Measurements from ENCODE around the gene KRTAP5-1. TPM values are rescaled to one million over a fixed set of nuclear protein-coding genes. Genes with fewer than 3 reads are reported as not detected.

The KRTAP5-1 gene
- total RNA-seq, 1 donor from 2014 or later, result not detected

DNA sequence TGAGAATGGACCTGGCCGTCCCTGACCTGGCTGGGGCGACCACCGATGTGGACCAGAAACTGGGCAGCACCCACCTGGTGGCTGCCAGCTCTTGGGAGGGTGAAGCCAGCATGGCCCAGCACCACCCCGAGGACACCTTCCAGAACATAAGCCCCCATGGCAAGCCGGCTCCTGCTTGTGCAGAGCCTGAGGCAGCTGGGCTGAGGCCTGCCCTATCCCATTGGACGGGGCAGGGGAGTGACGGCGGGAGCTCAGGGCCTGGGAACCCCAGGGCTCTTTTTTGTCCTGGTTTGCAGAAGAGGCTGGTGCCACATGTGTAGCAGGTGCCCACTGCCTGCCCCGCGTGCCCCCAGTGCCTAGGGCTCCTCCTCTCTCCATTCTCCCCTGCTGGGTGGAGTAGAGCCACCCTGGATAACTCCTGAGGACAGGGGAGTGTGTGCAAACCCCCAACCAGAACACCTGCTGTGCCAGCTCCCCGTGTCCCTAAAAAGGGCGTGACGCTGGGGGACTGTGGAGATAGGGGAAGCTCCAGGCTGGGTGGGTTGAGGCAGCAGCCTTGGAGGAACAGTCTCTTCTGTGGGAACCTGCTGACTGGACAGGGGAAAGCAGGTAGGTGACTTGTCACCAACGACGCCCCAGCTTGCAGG, 25.0 kb downstream of the KRTAP5-1 start:
- intact Hi-C loops (cut with micrococcal nuclease), result no loop called here
- Mint-ChIP-seq H3K27me3 (ENCODE audit: insufficient read depth) (no peaks in the 10 kb centered on the region), H3K9me3 (no peaks in the 10 kb centered on the region), H3K27ac (no peak overlapping the region), H3K4me1 (ENCODE audit: low read depth) (no peaks in the 10 kb centered on the region), H3K4me3 (no peak overlapping the region), H3K36me3 (ENCODE audit: low read depth) (no peaks in the 10 kb centered on the region)
- no peak for DNase-seq (ENCODE audit: low spot score)

DNA sequence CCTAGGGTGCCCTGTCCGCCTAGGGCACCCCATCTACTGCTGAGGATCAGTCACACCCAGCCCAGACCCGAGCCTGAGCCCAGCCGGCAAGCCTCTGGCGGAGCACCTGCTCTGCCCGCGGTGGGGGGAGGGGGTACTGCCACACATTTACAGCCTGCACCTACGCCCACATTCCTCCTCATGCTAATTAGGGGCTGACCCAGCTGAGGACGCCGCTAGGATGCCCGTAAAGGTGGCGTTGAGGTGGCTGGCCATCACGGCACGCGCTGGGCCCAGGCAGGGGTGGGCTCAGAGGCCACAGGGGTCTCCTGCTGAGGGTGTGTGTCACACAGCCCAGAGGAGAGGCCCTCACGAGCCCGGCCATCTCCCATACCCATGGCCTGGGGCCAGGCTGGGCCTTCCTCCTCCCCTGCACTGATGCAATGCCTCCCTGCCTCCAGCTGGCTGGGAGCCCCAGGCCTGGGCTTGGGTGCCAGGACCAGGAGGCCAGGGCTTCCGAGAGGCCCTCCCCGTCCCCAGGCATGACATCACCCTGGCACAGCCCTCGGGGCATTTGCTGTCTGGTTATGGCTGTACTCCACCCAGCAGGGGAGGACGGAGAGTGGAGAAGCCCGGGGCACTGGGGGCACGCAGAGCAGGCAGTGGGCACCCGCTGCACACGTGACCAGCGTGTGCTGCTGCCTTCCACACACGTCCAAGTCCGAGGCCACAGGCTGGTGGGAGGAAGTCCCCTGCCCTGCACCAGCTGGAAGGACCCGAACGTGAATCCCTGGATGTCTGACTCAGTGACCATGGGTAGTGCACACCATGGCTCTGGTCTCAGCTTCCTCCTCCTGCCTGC, 25.8 kb downstream of the KRTAP5-1 start:
- intact Hi-C loops (cut with micrococcal nuclease), result no loop called here
- H3K4me3 Mint-ChIP-seq, result no peak overlapping the region
- H3K27ac Mint-ChIP-seq, result no peak overlapping the region
- no peaks in the 10 kb centered on the region for H3K36me3 Mint-ChIP-seq (ENCODE audit: low read depth)
- H3K4me1 Mint-ChIP-seq (ENCODE audit: low read depth), result no peaks in the 10 kb centered on the region
- DNase-seq (ENCODE audit: low spot score), result no peak
- peaks cover 2% of the 10 kb centered on the region for H3K27me3 Mint-ChIP-seq (ENCODE audit: insufficient read depth)
- no peaks in the 10 kb centered on the region for H3K9me3 Mint-ChIP-seq

DNA sequence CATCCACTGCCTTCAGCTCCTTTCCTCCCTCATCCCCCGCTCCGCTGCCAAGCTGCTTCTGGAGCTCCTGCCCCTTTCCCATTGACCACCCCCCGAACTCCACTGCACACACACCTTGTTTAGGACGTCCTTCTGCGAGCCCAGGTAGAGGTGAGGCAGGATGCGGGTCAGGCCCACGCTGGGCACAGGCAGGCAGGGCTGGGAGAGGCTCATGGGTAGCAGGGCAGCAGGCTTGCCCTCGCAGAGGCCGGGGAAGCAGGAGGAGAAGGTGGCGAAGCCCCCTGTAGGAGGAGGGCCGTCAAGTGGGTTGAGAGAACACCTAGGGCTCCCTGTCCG, 26.3 kb downstream of the KRTAP5-1 start:
- Mint-ChIP-seq H3K4me1 (ENCODE audit: low read depth) (no peaks in the 10 kb centered on the region), H3K27me3 (ENCODE audit: insufficient read depth) (peaks cover 2% of the 10 kb centered on the region), H3K36me3 (ENCODE audit: low read depth) (no peaks in the 10 kb centered on the region), H3K27ac (no peak overlapping the region), H3K9me3 (no peaks in the 10 kb centered on the region), H3K4me3 (no peak overlapping the region)
- intact Hi-C loops (cut with micrococcal nuclease), result no loop called here
- DNase-seq (ENCODE audit: low spot score), result no peak

DNA sequence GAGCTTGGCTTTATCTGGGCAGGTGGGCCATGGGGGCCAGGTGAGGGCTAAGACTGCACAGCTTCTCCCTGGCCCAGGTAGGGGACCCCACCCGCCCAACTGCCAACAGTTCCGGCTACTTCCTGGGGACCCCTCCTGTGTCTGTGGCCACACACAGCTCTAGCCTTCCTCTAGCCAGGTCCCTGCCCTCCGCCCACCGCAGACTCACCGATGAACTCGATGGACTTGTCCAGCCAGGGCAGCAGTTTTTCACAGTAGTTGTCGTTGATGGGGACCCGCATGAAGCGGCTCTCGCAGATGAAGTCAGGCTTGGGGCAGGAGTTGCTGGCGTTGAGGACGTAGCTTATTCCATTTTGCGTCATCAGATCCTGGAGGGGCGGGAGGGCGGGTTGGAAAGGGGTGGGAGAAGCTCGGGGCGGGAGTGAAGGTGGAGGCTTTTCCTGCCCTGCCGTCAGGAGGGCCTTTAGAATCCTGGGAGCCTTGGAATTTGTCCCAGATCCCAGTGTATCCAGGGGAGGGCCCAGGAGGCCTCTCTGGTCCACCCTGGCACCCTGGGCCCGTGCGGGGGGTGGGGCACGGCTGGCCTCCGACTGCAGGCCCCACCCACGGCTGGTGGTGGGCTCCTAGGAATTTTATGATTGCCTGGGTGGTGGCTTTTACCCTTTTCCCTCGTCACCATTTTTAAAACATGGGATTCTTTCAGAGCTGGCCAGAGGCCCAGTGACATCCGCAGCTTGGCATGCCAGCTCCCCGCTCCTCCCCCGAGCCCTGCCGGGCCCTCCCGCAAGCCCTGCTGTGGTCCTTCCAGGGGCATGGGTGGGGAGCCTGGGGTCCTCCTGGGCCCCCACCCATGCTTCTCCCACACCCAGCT, 26.9 kb downstream of the KRTAP5-1 start:
- H3K27me3 Mint-ChIP-seq (ENCODE audit: insufficient read depth), result peaks cover 2% of the 10 kb centered on the region
- H3K36me3 Mint-ChIP-seq (ENCODE audit: low read depth), result no peaks in the 10 kb centered on the region
- H3K4me1 Mint-ChIP-seq (ENCODE audit: low read depth), result no peaks in the 10 kb centered on the region
- H3K4me3 Mint-ChIP-seq, result no peak overlapping the region
- intact Hi-C loops (cut with micrococcal nuclease), result no loop called here
- no peaks in the 10 kb centered on the region for H3K9me3 Mint-ChIP-seq
- no peak for DNase-seq (ENCODE audit: low spot score)
- H3K27ac Mint-ChIP-seq, result no peak overlapping the region

DNA sequence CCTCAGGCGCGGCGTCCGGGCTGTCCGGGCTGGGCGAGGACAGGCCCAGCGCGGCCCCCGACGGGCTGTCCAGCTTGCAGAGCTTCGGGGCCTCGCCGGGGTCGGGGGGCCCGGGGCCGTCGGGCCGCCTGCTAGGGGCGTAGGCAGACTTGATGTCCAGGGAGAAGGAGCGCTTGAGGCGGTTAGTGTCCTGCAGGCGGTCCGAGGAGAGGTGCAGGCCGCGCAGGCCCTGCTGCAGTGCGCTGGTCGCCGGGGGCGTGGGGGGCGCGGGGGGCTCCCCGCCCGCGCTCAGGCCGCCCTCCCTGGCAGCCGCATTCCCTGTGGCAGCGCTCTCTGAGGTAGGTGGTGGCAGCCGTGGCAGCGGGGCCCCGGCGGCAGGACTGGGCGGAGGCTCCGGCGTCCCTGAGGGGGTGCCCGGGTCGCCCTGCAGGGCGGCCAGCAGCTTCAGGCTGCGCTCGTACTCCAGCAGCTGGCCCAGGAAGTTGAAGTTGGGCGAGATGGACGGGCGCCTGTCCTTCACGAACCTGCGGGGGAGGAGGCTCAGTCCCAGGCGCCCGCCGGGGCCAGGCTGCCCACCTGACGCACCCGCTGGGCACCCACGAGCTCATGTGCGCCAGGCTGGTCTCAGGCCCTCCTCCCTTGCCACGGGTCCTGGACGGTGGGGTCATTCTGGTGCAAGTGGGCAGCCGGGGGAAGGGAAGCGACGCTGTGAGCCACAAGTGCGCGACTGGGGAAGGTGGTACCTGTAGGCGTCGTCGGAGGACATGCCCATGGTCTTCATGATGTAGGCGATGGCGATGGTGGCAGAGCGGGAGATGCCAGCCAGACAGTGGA, 27.8 kb downstream of the KRTAP5-1 start:
- peaks cover 2% of the 10 kb centered on the region for H3K27me3 Mint-ChIP-seq (ENCODE audit: insufficient read depth)
- no peak for DNase-seq (ENCODE audit: low spot score)
- intact Hi-C loops (cut with micrococcal nuclease), result no loop called here
- H3K9me3 Mint-ChIP-seq, result no peaks in the 10 kb centered on the region
- H3K4me3 Mint-ChIP-seq, result no peak overlapping the region
- H3K27ac Mint-ChIP-seq, result no peak overlapping the region
- no peaks in the 10 kb centered on the region for H3K4me1 Mint-ChIP-seq (ENCODE audit: low read depth)
- no peaks in the 10 kb centered on the region for H3K36me3 Mint-ChIP-seq (ENCODE audit: low read depth)

DNA sequence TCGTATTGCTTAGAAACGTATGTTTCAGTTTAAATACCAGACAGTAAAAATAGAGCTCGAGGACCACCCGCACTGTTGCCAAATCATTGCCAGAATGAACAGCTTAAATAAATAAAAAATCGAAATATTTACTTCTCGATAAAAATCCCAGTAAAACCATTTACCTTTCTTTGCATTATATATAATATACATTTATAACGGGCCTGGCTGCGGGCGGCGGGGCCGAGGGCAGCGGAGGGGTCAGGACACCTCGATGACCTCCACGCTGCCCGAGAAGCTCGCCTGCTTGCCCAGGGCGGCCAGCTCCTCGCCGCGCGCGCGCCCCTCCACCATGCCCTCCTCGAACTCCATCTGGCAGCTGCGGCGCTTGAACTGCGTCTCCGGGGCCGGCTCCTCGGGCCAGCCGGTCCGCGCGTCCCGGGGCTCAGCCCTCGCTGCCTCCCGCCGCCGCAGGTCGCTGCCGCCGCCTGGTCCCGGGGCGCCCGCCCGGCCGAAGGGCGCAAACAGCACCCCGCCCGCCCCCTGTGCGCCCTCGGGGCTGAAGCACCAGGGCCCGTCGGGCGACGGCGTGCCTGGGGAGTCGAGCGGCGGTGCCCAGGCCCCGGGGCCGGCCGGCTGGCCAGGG, 28.7 kb downstream of the KRTAP5-1 start:
- Mint-ChIP-seq H3K9me3 (no peaks in the 10 kb centered on the region), H3K4me1 (ENCODE audit: low read depth) (no peaks in the 10 kb centered on the region), H3K27me3 (ENCODE audit: insufficient read depth) (peaks cover 2% of the 10 kb centered on the region), H3K36me3 (ENCODE audit: low read depth) (no peaks in the 10 kb centered on the region), H3K4me3 (no peak overlapping the region), H3K27ac (no peak overlapping the region)
- no peak for DNase-seq (ENCODE audit: low spot score)
- intact Hi-C loops (cut with micrococcal nuclease), result no loop called here

DNA sequence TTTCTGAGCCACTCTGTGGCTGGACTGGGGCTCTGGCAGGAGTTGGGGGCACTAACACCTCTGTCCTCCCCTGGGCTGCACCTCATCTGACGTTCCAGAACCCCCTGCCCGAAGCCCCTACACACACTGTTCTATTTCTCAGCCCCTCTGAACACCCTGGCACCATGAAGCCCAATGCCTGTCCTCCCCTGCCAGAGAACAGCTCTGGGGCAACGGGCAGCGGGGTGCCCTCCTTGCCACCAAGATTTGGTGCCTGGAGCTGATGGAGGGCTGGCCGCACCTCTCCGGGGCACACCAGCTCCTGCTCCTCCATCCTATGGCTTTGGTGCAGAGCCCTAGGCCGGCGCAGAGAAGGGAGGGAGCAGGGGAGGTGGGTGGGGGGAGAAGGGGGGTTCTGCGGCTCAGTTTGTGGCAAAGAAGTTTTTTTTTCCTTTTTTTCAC, 29.4 kb downstream of the KRTAP5-1 start:
- H3K9me3 Mint-ChIP-seq, result no peaks in the 10 kb centered on the region
- intact Hi-C loops (cut with micrococcal nuclease), result no loop called here

DNA sequence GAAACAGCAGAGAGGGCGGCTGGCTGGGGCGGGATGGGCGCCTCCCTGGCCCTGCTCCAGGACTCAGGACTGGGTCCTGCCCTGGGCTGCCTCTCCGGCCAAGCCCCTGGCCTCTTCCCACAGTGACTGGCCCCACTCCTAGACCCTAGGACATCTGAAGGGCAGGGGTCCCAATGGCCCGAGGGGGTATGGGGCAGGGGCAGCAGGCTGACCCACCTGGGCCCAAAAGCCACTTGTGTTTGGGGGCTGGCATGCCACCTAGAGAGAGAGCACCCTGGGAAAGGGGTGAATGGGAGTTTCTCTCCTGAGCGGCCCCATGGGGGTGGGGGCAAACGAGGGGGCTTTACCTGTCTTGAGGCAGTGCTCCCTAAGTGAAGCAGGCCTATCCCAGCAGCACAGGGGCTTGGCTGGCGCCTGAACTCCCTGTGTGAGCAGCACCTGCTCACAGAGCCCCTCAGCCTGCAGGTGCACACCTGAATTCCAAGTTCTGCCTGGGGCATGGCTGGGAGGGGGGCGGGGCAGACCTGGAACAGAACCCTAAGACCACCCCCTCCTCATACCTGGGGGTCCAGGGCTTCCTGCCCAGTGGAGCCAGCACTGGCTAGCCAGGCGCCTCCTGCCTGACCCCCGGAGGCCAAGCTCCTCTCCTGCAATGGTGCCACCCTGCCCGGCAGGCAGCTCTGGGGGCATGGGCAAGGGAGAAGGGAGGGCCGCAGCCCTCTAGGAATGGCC, 29.9 kb downstream of the KRTAP5-1 start:
- Mint-ChIP-seq H3K4me3 (no peak overlapping the region), H3K36me3 (ENCODE audit: low read depth) (no peaks in the 10 kb centered on the region), H3K27me3 (ENCODE audit: insufficient read depth) (peaks cover 2% of the 10 kb centered on the region), H3K27ac (no peak overlapping the region), H3K4me1 (ENCODE audit: low read depth) (no peaks in the 10 kb centered on the region), H3K9me3 (no peaks in the 10 kb centered on the region)
- intact Hi-C loops (cut with micrococcal nuclease), result no loop called here
- no peak for DNase-seq (ENCODE audit: low spot score)

More for the DNA sequence above, 29.4 kb downstream of the KRTAP5-1 start:
- Mint-ChIP-seq H3K4me1 (ENCODE audit: low read depth) (no peaks in the 10 kb centered on the region), H3K27ac (no peak overlapping the region), H3K27me3 (ENCODE audit: insufficient read depth) (peaks cover 2% of the 10 kb centered on the region), H3K36me3 (ENCODE audit: low read depth) (no peaks in the 10 kb centered on the region), H3K4me3 (no peak overlapping the region)
- DNase-seq (ENCODE audit: low spot score), result no peak

DNA sequence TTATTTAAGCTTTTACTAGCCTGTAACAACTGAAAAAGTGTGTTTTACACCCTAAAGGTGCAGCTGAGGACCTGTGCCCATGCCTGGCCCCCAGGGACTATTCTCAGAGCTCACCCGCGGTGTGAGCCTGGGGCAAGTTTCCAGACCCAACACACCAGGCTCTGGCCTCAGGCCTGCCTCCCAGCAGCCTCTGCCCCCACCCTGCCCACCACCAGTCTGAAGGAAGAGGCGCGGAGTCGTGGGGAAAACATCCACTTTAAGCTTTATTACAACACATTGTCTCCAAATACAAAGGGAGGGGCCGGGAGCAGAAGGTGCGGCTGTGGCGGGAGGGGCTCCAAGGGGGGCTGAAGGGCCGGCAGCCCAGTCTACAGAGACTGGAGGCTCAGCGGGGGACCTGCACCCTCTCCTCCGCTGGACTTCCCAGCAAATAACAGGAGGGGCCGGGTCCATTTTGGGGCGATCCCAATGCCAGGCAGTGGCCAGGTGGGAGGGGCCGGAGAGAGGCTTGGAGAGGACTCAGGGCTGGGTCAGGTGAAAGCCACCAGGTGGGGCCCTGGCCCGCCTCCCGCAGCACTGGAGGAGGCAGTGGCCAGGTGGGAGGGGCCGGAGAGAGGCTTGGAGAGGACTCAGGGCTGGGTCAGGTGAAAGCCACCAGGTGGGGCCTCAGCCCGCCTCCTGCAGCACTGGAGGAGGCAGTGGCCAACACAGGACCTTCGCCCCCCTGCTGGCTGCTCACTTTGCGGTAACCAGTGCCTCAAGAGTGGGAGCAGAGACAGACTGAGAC, 31.1 kb downstream of the KRTAP5-1 start:
- DNase-seq (ENCODE audit: low spot score), result no peak
- H3K27ac Mint-ChIP-seq, result no peak overlapping the region
- H3K36me3 Mint-ChIP-seq (ENCODE audit: low read depth), result no peaks in the 10 kb centered on the region
- H3K4me1 Mint-ChIP-seq (ENCODE audit: low read depth), result no peaks in the 10 kb centered on the region
- peaks cover 5% of the 10 kb centered on the region for H3K27me3 Mint-ChIP-seq (ENCODE audit: insufficient read depth)
- intact Hi-C loops (cut with micrococcal nuclease), result no loop called here
- no peak overlapping the region for H3K4me3 Mint-ChIP-seq
- no peaks in the 10 kb centered on the region for H3K9me3 Mint-ChIP-seq

DNA sequence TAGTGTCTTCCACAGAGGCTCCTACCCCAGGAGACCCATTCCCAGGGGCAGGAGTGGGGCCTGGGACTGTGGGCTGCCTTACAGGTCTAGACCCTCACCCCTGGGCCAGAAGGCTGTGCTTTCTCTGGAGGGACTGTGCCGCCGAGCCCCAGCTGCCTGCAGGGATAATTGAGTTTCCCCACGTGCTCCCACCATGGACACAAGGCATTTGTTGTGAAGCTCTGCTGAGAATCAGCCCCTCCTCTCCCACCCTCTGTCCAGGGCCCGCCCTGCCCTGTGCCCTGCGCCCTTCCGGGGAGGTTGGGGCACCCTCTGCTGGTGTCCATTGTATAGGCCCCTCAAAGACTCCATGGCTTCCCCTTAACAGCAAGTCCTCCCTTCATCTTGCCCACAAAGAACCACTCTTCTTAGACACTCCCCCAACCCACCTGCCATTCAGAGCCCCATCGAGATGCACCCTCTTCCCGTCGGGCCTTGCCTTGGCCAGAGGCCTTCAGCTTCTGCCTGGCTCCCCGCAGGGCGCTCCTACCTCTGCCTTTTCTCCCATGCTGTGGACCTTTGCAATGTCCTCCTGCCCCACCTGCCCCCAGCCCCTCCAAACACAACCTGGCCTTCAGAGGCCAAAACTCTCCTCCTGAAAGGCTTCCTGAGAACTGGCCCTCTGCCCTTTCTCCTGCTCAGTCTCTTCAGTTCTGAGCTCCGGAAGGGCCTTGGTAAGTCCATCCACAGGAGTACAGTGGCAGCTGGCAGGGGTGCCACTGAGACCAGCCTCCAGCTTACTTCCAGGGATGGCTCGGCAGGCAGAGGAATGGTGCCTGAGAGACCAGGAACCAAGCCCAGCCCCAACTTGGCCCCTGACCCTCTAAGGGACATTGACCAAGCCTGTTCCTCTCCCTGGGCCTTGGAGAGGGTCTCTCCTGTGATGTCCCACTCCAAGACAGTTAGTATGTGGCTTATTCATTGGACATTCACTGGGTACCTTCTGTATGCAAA, 35.4 kb downstream of the KRTAP5-1 start:
- H3K9me3 Mint-ChIP-seq, result no peaks in the 10 kb centered on the region
- H3K27me3 Mint-ChIP-seq (ENCODE audit: insufficient read depth), result peaks cover 30% of the 10 kb centered on the region
- H3K4me1 Mint-ChIP-seq (ENCODE audit: low read depth), result no peaks in the 10 kb centered on the region
- no peak overlapping the region for H3K27ac Mint-ChIP-seq
- DNase-seq (ENCODE audit: low spot score), result no peak
- intact Hi-C loops (cut with micrococcal nuclease), result loop anchor here (10.0 kb wide), 1 partner anchor 75 kb away; the partner anchor contains the start of genes KRTAP5-4 and KRTAP5-5
- H3K36me3 Mint-ChIP-seq (ENCODE audit: low read depth), result no peaks in the 10 kb centered on the region
- H3K4me3 Mint-ChIP-seq, result no peak overlapping the region
